ENCODE results near the gene NT5DC3.
"Not testable (repeated sequence)": the region's sequence is repeated elsewhere in the genome, so short reads cannot be mapped to it uniquely, and the experiment has no call there.

Gene NT5DC3

DNA sequence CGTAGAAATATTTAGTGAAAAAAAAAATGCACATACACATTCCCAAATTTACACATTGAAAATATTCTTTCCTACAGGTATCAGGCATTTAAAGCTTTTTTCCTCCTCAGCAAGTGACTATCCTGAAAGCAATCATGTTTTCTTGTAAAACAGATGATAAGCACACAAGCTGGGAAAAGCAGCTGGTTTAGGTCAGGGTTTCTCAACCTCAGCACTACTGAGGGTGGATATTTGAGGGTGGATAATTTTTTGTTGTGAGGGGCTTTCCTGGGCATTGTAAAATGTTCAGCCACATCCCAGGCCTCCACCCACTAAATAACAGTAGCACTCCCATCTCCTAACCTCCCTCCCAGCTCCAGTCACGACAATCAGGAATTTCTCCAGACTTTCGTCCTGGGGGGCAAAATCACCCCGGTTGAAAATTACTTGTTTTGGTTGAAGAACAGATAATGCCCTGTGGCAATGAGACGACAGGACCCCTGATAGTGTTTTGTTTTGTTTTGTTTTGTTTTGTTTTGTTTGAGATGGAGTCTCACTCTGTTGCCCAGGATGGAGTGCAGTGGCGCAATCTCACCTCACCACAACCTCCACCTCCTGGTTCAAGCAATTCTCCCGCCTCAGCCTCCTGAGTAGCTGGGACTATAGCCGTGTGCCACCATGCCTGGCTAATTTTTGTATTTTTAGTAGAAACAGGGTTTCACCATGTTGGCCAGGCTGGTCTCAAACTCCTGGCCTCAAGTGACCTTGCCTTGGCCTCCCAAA, 15.0 kb upstream of the NT5DC3 start:
- no peak for DNase-seq (ENCODE audit: low spot score)

DNA sequence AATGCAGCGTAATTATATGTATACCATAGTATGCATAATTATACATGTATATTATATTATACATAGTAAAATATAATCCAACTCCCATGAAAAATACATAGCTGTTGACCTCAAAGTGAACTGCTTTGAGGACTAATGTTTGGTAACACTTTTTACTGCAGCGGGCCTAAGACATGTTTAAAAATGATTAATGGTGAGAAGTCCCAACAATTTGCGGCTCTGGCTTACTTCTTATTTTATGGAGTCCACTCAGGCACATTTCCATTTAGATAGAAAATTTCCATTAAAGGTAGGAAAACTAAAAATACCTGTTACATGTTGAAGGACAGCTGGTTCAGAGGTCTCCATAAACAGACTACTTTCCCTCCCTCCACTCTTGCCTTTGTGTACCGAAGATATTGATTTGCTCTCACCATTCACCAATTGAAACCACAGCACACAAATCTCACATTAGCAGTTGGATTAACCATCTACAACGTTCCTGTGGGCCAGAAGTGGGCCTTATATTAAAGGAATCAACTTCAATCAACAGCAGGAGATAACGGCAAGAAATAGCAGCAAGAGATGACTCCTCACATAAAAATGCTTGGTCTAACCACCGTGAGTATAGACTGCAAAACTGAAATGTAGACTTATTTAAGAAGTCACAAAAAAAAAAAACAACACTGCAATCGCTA, 14.1 kb upstream of the NT5DC3 start:
- DNase-seq (ENCODE audit: low spot score), result no peak

- no peak for DNase-seq (ENCODE audit: low spot score)
Measured at GRCh38 chr12:103854372-103854973, 13.4 kb upstream of the NT5DC3 start.

GRCh38 chr12:103852498-103852997, 11.5 kb upstream of the NT5DC3 start:
- DNase-seq (ENCODE audit: low spot score), result no peak

DNA sequence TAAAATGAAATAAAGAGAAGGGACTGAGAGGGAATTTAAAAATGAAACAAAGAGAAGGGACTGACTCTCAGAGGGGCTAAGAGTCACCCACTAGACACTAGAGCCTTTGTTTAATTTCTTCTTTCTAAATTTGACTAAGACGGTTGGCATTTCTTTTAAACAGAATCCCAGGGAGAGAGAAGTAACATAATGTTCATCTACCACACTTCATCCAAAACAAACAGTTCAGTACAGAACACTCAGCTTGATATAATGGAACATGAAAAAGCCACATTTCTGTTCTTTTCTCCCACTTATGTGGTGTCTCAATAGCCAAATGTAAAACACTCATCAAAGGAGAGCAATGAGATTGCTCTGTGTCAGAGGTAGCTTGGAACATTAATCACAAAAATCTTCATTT, 10.1 kb upstream of the NT5DC3 start:
- DNase-seq (ENCODE audit: low spot score), result no peak

- no peak for DNase-seq (ENCODE audit: low spot score)
Measured at GRCh38 chr12:103850429-103850828, 9.4 kb upstream of the NT5DC3 start.

- DNase-seq (ENCODE audit: low spot score), result no peak
Measured at GRCh38 chr12:103848917-103849491, 8.0 kb upstream of the NT5DC3 start.

DNA sequence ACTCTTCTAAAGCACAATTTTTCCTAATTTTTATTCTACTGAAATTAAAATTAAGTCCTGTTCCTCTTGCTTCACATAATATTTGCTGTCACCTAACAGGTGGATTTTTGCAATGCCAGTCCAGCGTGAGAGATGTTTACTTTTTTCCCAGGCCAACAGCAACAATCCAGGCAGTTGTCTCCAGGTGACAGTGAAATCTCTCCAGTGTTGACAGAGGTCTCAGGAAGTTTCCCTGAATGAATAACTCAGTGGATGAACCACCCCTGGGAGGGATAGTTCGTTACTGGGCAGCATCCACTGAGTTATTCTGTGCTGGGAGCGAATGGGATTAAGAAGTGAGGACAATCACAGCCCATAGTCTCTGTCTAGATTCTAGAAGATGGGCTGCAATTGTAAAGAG, 7.1 kb upstream of the NT5DC3 start:
- no peak for DNase-seq (ENCODE audit: low spot score)

DNA sequence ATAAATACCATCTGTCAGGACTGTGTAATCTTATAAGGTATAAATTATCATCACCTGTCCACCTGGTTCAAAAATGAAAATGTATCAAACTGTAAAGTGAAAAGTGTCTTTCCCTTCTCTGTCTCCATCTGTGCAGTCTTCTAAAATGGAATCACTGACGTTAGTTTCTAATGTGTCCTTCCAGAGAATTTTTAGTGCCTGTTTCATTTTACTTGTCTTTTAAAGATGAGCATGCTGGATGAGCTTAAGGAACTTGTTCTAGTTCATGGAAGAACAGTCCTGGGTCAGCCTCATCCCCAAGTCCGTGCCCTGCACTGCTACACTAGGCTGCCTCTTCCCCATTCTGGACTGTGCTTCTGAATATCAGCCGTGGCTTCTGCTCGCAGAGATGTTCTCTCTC, 5.4 kb upstream of the NT5DC3 start:
- DNase-seq (ENCODE audit: low spot score), result no peak

DNA sequence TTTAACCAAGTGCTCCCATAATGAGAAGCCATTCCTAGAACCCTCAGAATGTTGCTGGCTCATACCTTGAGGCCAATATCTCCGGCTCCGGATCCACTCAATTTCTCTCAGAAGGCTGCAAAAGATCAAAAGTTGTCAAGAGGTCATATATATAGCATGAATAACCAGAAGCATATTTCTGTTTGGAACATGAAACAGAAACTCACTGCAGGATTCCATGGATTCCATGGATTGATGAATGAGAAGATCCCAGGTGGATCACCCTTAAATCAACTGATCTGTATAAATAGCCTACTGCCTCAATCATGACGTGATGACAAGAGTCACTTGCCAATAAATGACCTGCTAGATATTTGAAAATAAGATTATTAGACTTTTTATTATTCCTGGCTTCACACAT, 3.3 kb upstream of the NT5DC3 start:
- DNase-seq (ENCODE audit: low spot score), result no peak

- DNase-seq (ENCODE audit: low spot score), result peak; percentile 67
Measured at GRCh38 chr12:103841690-103842584, 903 bp upstream of the NT5DC3 start.

GRCh38 chr12:103840462-103840875, 565 bp downstream of the NT5DC3 start:
- DNase-seq (ENCODE audit: low spot score), result no peak

GRCh38 chr12:103839609-103840461, 1.2 kb downstream of the NT5DC3 start:
- peak; percentile 9 for DNase-seq (ENCODE audit: low spot score)

GRCh38 chr12:103839103-103839502, 1.9 kb downstream of the NT5DC3 start:
- peak; percentile 10 for DNase-seq (ENCODE audit: low spot score)

DNA sequence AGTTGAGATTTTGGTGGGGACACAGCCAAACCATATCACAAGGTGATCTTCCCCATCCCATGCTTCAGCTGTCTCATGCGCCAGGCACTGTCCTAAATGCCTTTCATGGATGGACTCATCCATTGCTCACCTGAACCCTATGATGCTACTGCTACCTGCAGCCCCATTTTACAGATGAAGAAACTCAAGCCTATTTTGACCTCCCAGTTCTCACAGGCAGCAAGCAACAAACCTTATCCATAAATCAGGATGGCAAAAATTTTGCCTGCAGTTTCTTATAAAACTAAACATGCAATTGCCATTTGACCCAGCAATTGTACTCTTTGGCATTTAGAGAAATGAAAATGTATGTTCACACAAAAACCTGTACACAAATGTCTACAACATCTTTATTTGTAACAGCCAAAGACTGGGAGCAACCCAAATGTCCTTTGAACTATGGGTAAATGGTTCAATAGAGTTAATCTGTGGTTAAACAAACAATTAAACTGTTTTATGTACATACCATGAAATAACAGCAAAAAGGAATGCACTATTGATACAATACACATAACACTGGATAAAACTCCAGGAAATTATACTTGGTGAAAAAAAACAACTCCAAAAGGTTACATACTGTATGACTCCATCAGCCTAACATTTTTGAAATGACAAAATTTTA, 2.6 kb downstream of the NT5DC3 start:
- no peak for DNase-seq (ENCODE audit: low spot score)

DNA sequence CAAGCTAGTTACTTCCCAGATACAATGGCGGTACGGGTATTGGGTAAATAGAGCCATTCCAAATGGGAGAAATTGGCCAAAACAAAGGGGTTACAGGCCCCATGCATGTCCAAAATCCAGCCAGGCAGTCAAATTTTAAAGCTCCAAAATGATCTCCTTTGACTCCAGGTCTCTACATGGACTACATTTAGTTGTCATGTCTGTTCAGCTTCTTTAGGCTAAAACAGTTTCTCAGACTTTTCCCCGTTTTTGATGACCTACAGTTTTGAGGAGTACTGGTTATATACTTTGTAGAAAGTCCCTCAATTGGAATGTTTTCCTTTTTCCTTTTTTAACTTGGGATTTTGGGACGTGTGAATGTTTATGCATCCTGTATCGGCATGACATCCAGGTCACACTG, 4.7 kb downstream of the NT5DC3 start:
- no peak for DNase-seq (ENCODE audit: low spot score)

DNA sequence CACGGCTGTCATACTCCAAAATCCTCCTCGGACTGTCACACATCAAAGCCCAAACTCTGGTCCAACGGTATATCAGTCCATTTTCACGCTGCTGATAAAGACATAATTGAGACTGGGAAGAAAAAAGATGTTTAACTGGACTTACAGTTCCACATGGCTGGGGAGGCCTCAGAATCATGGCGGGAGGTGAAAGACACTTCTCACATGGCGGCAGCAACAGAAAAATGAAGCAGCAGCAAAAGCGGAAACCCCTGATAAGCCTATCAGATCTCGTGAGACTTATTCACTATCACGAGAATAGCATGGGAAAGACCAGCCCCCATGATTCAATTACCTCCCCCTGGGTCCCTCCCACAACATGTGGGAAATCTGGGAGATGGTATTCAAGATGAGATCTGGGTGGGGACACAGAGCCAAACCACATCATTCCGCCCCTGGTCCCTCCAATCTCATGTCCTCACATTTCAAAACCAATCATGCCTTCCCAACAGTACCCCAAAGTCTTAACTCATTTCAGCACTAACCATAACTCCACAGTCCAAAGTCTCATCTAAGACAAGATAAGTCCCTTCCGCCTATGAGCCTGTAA, 5.2 kb downstream of the NT5DC3 start:
- not testable (repeated sequence) for DNase-seq (ENCODE audit: low spot score)

DNA sequence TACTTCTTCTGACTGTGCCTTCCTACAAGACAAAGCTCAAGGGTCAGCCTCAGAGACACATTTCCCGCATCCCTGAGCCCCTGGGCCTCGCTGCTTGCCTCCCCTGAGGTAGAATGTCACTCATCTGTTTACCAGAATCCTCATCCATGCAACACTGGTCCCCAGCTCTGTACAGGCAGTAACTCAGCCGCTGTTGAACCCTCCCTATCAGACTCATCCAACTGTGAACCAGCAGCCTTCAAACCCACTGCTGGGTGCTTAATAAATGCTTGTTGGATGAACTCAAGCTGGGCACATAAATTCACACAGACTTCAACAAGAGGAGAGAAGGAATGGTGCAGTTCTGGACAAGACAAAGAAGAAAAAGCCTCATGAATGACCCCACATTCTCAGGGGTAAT, 6.1 kb downstream of the NT5DC3 start:
- DNase-seq (ENCODE audit: low spot score), result no peak

DNA sequence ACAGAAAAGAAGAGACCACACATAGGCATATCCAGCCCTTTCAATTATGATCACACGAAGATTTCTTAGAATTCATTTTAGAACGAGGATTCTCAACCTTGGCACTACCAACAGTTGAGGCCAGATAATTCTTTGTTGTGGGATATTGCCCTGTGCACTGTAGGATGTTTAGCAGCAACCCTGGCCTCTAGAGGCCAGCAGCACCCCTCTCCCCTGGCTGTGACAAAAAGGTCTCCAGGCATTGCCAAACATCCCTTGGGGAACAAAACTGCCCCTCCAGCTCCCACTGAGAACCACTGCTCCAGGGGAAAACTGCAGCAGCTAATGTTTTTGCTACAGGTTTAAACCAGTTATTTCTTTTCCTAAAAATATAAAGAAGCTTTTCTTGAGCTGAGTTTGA, 7.1 kb downstream of the NT5DC3 start:
- DNase-seq (ENCODE audit: low spot score), result peak; percentile 8
